Measurements from ENCODE around the gene AAK1.

GRCh38 chr2:69582582-69583176, 60.9 kb downstream of the AAK1 start:
- TF ChIP-seq CTCF (IDR thresholded peaks at IDR 0.05) (no peak), EZH2phosphoT487 (IDR thresholded peaks at IDR 0.05; ENCODE audit: borderline replicate concordance, low read depth) (no peak), EP300 (IDR thresholded peaks at IDR 0.05; ENCODE audit: borderline replicate concordance in 1 of 2, low read depth in 1 of 2, low read length in 1 of 2) (no peak), JUND (IDR thresholded peaks at IDR 0.05) (no peak), YY1 (IDR thresholded peaks at IDR 0.05; ENCODE audit: low read depth) (no peak), TAF1 (IDR thresholded peaks at IDR 0.05; ENCODE audit: borderline replicate concordance, low read depth, low read length) (no peak), POLR2AphosphoS5 (IDR thresholded peaks at IDR 0.05; ENCODE audit: low read depth, low read length) (no peak), RAD21 (IDR thresholded peaks at IDR 0.05; ENCODE audit: low read length) (no peak), RFX5 (IDR thresholded peaks at IDR 0.05; ENCODE audit: low read length) (no peak)
- TF ChIP-seq, protein P1, sequence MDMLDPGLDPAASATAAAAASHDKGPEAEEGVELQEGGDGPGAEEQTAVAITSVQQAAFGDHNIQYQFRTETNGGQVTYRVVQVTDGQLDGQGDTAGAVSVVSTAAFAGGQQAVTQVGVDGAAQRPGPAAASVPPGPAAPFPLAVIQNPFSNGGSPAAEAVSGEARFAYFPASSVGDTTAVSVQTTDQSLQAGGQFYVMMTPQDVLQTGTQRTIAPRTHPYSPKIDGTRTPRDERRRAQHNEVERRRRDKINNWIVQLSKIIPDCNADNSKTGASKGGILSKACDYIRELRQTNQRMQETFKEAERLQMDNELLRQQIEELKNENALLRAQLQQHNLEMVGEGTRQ (IDR thresholded peaks at IDR 0.05; ENCODE audit: borderline replicate concordance, low read depth, low read length) = no peak
- TF ChIP-seq, protein P2, sequence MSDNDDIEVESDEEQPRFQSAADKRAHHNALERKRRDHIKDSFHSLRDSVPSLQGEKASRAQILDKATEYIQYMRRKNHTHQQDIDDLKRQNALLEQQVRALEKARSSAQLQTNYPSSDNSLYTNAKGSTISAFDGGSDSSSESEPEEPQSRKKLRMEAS (IDR thresholded peaks at IDR 0.05; ENCODE audit: low read depth) = no peak
- TF ChIP-seq, protein P3, sequence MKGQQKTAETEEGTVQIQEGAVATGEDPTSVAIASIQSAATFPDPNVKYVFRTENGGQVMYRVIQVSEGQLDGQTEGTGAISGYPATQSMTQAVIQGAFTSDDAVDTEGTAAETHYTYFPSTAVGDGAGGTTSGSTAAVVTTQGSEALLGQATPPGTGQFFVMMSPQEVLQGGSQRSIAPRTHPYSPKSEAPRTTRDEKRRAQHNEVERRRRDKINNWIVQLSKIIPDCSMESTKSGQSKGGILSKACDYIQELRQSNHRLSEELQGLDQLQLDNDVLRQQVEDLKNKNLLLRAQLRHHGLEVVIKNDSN (IDR thresholded peaks at IDR 0.05; ENCODE audit: borderline replicate concordance, low read depth) = no peak
